GM19099 (cell line): ENCODE measurements around the gene FEN1.

ENCODE experiments used
- POLR2A ChIP-seq: IDR thresholded peaks from 3 replicates; pipeline ENCODE4 v1.6.1; 2011; ENCODE audit warnings: low read depth; ENCODE audit not compliant: insufficient read length; ENCODE audit errors: extremely low read depth

FEN1 gene

GRCh38 chr11:61792310-61793082 is at the start of gene FEN1, which contains the start of gene TMEM258:
FEN1 (plus strand) TSS chr11:61792911; CDS start chr11:61795362, 2,451 bp downstream.
TMEM258 (minus strand) TSS chr11:61792599; CDS start chr11:61792558, 41 bp downstream.
- peak; percentile 94 for TF ChIP-seq POLR2A

- no peak for TF ChIP-seq POLR2A
Observed at GRCh38 chr11:61743486-61744095, 49.1 kb upstream of the FEN1 start.

GRCh38 chr11:61744181-61744580 is 48.5 kb upstream of the FEN1 start:
- no peak for TF ChIP-seq POLR2A

GRCh38 chr11:61744609-61745156 is 48.0 kb upstream of the FEN1 start:
- no peak for TF ChIP-seq POLR2A

GRCh38 chr11:61745781-61746441 is 46.8 kb upstream of the FEN1 start:
- no peak for TF ChIP-seq POLR2A

- no peak for TF ChIP-seq POLR2A
Observed at GRCh38 chr11:61746442-61747191, 46.1 kb upstream of the FEN1 start.

- no peak for TF ChIP-seq POLR2A
Observed at GRCh38 chr11:61747192-61747966, 45.3 kb upstream of the FEN1 start.

GRCh38 chr11:61747967-61748285 is 44.8 kb upstream of the FEN1 start:
- no peak for TF ChIP-seq POLR2A

- TF ChIP-seq POLR2A: no peak
Observed at GRCh38 chr11:61749591-61750217, 43.0 kb upstream of the FEN1 start.

- TF ChIP-seq POLR2A: no peak
Observed at GRCh38 chr11:61750631-61751273, 42.0 kb upstream of the FEN1 start.

- no peak for TF ChIP-seq POLR2A
Observed at GRCh38 chr11:61751384-61751783, 41.3 kb upstream of the FEN1 start.

GRCh38 chr11:61752117-61752924 is 40.4 kb upstream of the FEN1 start, which contains the start of gene MYRF:
MYRF (plus strand) TSS chr11:61752636; CDS start chr11:61752745, 109 bp downstream.
- TF ChIP-seq POLR2A: peak; percentile 43
